PC-3 (cell line): ENCODE measurements around the gene CDSN. TPM values are rescaled to one million over a fixed set of nuclear protein-coding genes. Genes with fewer than 3 reads are reported as not detected.
A peak's percentile ranks its signal among the peaks of the same experiment; 100 is the strongest.
"Not testable (repeated sequence)": the region's sequence is repeated elsewhere in the genome, so short reads cannot be mapped to it uniquely, and the experiment has no call there.

Experiments used
- ATAC-seq: fragments of 200-7000 bp; cut with Tn5 transposase; 2 replicates; pipeline ENCODE4 v1.9.1; 2020; ENCODE audit warnings: mild to moderate bottlenecking, moderate library complexity
- BruUV-seq: library from RNA; stranded (reverse); fragments of 400-500 nt; replicated peaks from 2 replicates; lab custom pipeline; 2021; lab: Mats Ljungman, UMichigan
- CTCF ChIA-PET: fragments of 300-600 bp; sonication (Branson Sonifier 250); formaldehyde crosslinking; loops from one replicate; lab custom pipeline; 2022; ENCODE audit warnings: antibody characterized with exemption; lab: Charles Lee
- POLR2A ChIA-PET: fragments of 300-600 bp; sonication (Branson Sonifier 250); formaldehyde crosslinking; loops from one replicate; lab custom pipeline; 2022; ENCODE audit warnings: antibody characterized with exemption; ENCODE audit not compliant: unreplicated experiment; lab: Charles Lee
- DNase-seq: peaks from one replicate; pipeline ENCODE4 v3.0.0-alpha.2; 2015
- H2AFZ ChIP-seq: fragments of 300-600 bp; sonication (generic); 2 replicates; pipeline ENCODE4 v1.6.0; 2016; ENCODE audit warnings: antibody characterized with exemption, low read length
- H3F3A ChIP-seq: fragments of 300-600 bp; sonication (generic); one replicate; pipeline ENCODE4 v1.6.0; 2017; ENCODE audit warnings: antibody characterized with exemption, low read length, control low read depth, mild to moderate bottlenecking; ENCODE audit not compliant: unreplicated experiment
- H3K27ac ChIP-seq: fragments of 300-600 bp; sonication (generic); 2 replicates; pipeline ENCODE4 v1.5.1; 2016; ENCODE audit warnings: mild to moderate bottlenecking, low read length
- H3K27me3 ChIP-seq: fragments of 300-600 bp; sonication (generic); 2 replicates; pipeline ENCODE4 v1.6.1; 2016; ENCODE audit warnings: low read length, mixed read lengths
- H3K36me3 ChIP-seq: fragments of 300-600 bp; sonication (generic); 2 replicates; pipeline ENCODE4 v1.6.1; 2016; ENCODE audit warnings: low read depth, mixed run types, low read length, mixed read lengths
- H3K4me1 ChIP-seq: fragments of 300-600 bp; sonication (generic); 2 replicates; pipeline ENCODE4 v1.5.1; 2016; ENCODE audit warnings: low read length; ENCODE audit not compliant: insufficient read depth
- H3K4me2 ChIP-seq: fragments of 300-600 bp; sonication (generic); 2 replicates; pipeline ENCODE4 v1.6.0; 2016; ENCODE audit warnings: low read length
- H3K4me3 ChIP-seq: fragments of 300-600 bp; sonication (generic); 2 replicates; pipeline ENCODE4 v1.5.1; 2016; ENCODE audit warnings: mild to moderate bottlenecking, low read length, mixed read lengths
- H3K79me2 ChIP-seq: fragments of 300-600 bp; sonication (generic); 2 replicates; pipeline ENCODE4 v1.6.1; 2017; ENCODE audit warnings: low read length, mixed read lengths
- H3K9ac ChIP-seq: fragments of 300-600 bp; sonication (generic); 2 replicates; pipeline ENCODE4 v1.6.0; 2016; ENCODE audit warnings: mild to moderate bottlenecking, low read length
- H3K9me2 ChIP-seq: fragments of 300-600 bp; sonication (generic); replicated peaks from 2 replicates; pipeline ENCODE4 v1.6.1; 2016; ENCODE audit warnings: mixed run types, low read length, mixed read lengths
- H3K9me3 ChIP-seq: fragments of 300-600 bp; sonication (generic); 2 replicates; pipeline ENCODE4 v1.6.1; 2016; ENCODE audit warnings: low read length, mixed read lengths
- H4K20me1 ChIP-seq: fragments of 300-600 bp; sonication (generic); 2 replicates; pipeline ENCODE4 v1.6.1; 2016; ENCODE audit warnings: low read length, mixed read lengths
- EZH2phosphoT487 ChIP-seq: fragments of 300-600 bp; sonication (generic); IDR thresholded peaks from 2 replicates; pipeline ENCODE4 v1.6.1; 2018; ENCODE audit warnings: mild to moderate bottlenecking, antibody characterized with exemption, low read length, borderline replicate concordance
- intact Hi-C: fragments of 100-400 bp; cut with micrococcal nuclease; formaldehyde crosslinking; loops from 2 replicates; pipeline ENCODE4 v1.9.0; 2023
- total RNA-seq: library from RNA; depleted of rRNA; stranded (reverse); fragments of >200 nt; gene quantifications from 2 replicates; pipeline ENCODE4 v1.2.3, GENCODE V29; 2014
- TF ChIP-seq, protein P1 (sequence below): fragments of 300-600 bp; sonication (generic); conservative IDR thresholded peaks from 2 replicates; pipeline ENCODE4 v1.5.1; 2017; ENCODE audit warnings: antibody characterized with exemption, low read depth, mild to moderate bottlenecking, low read length

CDSN gene
- total RNA-seq, 1 experiment from 2014 or later: 0.55 TPM

DNA sequence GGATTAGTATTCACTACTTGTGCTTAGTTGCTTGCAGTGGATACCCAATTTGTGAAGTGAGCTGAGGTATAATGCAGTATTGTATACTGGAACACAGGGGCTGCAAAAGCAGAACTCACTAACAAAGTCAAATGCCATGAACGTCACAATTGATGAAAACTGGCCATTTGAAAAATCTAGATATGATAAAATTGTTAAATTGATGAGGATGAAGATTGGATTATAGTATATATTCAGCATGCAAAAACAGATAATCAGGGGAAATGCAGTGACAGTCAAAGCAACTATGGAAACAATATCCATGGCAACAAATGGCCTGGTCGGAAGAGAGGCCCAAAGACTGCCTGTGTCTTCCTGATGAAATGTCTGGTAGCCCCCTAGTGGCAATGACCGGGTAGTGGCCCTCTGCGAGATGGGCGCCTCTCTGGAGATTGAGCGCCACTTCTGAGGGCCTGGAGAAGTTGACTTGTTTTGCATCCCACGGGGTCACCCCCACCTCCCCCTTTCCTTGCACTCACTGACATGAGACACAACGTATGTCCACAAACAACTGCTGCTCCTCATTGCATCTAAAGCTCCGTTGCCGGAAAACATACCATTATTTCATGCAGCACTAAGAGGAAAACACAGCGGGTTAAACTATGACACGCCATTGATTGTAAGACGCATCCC, 51.4 kb downstream of the CDSN start:
- ChIA-PET POLR2A (no interaction called here), CTCF (interaction anchor here (0.6 to 1.5 kb wide), 2 partner anchors 92 to 153 kb away, joined by 3 to 7 read pairs; no protein-coding TSS in a partner anchor)
- no peaks in the 10 kb centered on the region for H3K36me3 ChIP-seq
- no peaks in the 10 kb centered on the region for H3K9me3 ChIP-seq
- peaks cover 10% of the 10 kb centered on the region for H3K4me1 ChIP-seq
- no peak overlapping the region for H3K27ac ChIP-seq
- H3K79me2 ChIP-seq: no peaks in the 10 kb centered on the region
- no TSS peak for BruUV-seq
- H3K27me3 ChIP-seq: no peaks in the 10 kb centered on the region
- no peaks in the 10 kb centered on the region for H4K20me1 ChIP-seq
- H3K9ac ChIP-seq: no peak overlapping the region
- H3K4me2 ChIP-seq: no peak overlapping the region
- H3K9me2 ChIP-seq: no peaks in the 10 kb centered on the region
- no peaks in the 10 kb centered on the region for H3F3A ChIP-seq
- no peak overlapping the region for H3K4me3 ChIP-seq
- ATAC-seq (peak; percentile 66), DNase-seq (peak; percentile 90)
- H2AFZ ChIP-seq: peak overlapping the region; percentile 45
- intact Hi-C loops: no loop called here
- TF ChIP-seq EZH2phosphoT487: no peak
- TF ChIP-seq, protein P1, sequence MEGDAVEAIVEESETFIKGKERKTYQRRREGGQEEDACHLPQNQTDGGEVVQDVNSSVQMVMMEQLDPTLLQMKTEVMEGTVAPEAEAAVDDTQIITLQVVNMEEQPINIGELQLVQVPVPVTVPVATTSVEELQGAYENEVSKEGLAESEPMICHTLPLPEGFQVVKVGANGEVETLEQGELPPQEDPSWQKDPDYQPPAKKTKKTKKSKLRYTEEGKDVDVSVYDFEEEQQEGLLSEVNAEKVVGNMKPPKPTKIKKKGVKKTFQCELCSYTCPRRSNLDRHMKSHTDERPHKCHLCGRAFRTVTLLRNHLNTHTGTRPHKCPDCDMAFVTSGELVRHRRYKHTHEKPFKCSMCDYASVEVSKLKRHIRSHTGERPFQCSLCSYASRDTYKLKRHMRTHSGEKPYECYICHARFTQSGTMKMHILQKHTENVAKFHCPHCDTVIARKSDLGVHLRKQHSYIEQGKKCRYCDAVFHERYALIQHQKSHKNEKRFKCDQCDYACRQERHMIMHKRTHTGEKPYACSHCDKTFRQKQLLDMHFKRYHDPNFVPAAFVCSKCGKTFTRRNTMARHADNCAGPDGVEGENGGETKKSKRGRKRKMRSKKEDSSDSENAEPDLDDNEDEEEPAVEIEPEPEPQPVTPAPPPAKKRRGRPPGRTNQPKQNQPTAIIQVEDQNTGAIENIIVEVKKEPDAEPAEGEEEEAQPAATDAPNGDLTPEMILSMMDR: peak; percentile 97

DNA sequence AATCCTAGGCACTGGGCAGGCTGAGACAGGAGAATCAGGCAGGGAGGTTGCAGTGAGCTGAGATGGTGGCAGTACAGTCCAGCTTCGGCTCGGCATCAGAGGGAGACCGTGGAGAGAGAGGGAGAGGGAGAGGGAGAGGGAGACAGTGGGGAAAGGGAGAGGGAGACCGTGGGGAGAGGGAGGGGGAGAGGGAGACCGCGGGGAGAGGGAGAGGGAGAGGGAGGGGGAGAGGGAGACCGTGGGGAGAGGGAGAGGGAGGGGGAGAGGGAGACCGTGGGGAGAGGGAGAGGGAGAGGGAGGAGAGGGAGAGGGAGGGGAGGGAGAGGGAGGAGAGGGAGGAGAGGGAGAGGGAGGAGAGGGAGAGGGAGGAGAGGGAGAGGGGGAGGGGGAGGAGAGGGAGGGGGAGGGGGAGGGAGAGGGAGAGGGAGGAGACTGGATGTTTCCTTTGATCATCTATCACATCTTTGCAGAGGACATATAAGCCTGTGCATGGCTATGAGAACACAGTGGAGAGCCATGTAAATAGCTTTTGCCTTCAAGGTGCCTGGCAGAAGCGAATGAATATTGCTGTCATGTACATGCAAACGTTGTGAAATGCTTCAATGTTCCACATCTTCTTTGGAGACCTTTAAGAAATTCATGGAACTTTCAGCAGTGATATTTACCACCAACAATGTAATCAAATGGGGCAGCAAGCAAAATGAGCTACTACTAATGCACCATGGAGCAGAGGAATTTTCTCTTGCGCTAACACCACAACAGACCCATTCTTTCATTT, 52.2 kb downstream of the CDSN start:
- H3K36me3 ChIP-seq, DNase-seq, H3K4me2 ChIP-seq, POLR2A ChIA-PET, H3K4me3 ChIP-seq, intact Hi-C loops, H3K9me3 ChIP-seq, H3K27ac ChIP-seq, H3K27me3 ChIP-seq, ATAC-seq, H3K79me2 ChIP-seq, H4K20me1 ChIP-seq, H3K4me1 ChIP-seq, H2AFZ ChIP-seq, BruUV-seq, H3F3A ChIP-seq, H3K9ac ChIP-seq, H3K9me2 ChIP-seq: not testable (repeated sequence)
- CTCF ChIA-PET: interaction anchor here (0.6 to 1.5 kb wide), 2 partner anchors 92 to 152 kb away, joined by 3 to 7 read pairs; no protein-coding TSS in a partner anchor

DNA sequence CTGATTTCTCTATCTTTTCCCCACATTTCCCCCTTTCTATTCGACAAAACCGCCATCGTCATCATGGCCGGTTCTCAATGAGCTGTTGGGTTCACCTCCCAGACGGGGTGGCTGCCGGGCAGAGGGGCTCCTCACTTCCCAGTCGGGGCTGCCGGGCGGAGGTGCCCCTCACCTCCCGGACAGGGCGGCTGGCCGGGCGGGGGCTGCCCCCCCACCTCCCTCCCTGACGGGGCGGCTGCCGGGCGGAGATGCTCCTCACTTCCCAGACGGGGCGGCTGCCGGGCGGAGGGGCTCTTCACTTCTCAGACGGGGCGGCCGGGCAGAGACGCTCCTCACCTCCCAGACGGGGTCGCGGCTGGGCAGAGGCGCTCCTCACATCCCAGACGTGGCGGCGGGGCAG, 53.2 kb downstream of the CDSN start:
- DNase-seq, CTCF ChIA-PET: not testable (repeated sequence)

More for the DNA sequence above, 53.2 kb downstream of the CDSN start:
- H3K27me3 ChIP-seq, BruUV-seq, H3K4me2 ChIP-seq, ATAC-seq, POLR2A ChIA-PET, H2AFZ ChIP-seq, H3K36me3 ChIP-seq, H3K9me2 ChIP-seq, H3K4me3 ChIP-seq, intact Hi-C loops, H3K9me3 ChIP-seq, H3F3A ChIP-seq, H4K20me1 ChIP-seq, H3K27ac ChIP-seq, H3K9ac ChIP-seq, H3K79me2 ChIP-seq, H3K4me1 ChIP-seq: not testable (repeated sequence)
